GM12878 (cell line): ENCODE measurements around the gene DOCK1.

ENCODE experiments used
- CREB1 ChIP-seq: IDR thresholded peaks from 2 replicates; pipeline ENCODE4 v1.6.1; 2012; ENCODE audit warnings: low read depth, mild to moderate bottlenecking, inconsistent platforms
- CTCF ChIP-seq, 3 experiments: IDR thresholded peaks in 2 of 3; conservative IDR thresholded peaks in 1 of 3; 2 replicates each; pipeline ENCODE4 v1.5.1; 2011; ENCODE audit warnings: low read depth in 3 of 3, low read length in 3 of 3, mild to moderate bottlenecking in 3 of 3, control low read depth in 2 of 3, moderate library complexity in 2 of 3, inconsistent platforms in 1 of 3, mixed read lengths in 1 of 3; ENCODE audit not compliant: control insufficient read depth in 2 of 3, insufficient read depth in 1 of 3; ENCODE audit errors: extremely low read depth in 1 of 3
- EZH2 ChIP-seq: IDR thresholded peaks from 2 replicates; pipeline ENCODE4 v1.6.1; 2012; ENCODE audit warnings: low read depth, mild to moderate bottlenecking, control low read depth, inconsistent platforms, low read length, borderline replicate concordance; ENCODE audit not compliant: control insufficient read depth
- JUND ChIP-seq: IDR thresholded peaks from 2 replicates; pipeline ENCODE4 v1.6.1; 2012; ENCODE audit warnings: low read depth, mild to moderate bottlenecking, low read length, improper control_type of control experiment, moderate library complexity
- POLR2A ChIP-seq: IDR thresholded peaks from 2 replicates; pipeline ENCODE4 v1.6.1; 2011; ENCODE audit warnings: low read depth, mild to moderate bottlenecking, low read length
- POLR2AphosphoS5 ChIP-seq: IDR thresholded peaks from 2 replicates; pipeline ENCODE4 v1.6.1; 2011; ENCODE audit warnings: mild to moderate bottlenecking, low read length, inconsistent platforms
- SMAD1 ChIP-seq: fragments of 450-650 bp; IDR thresholded peaks from 2 replicates; pipeline ENCODE4 v1.6.1; 2018; ENCODE audit warnings: mild to moderate bottlenecking, low read depth; ENCODE audit not compliant: partially characterized antibody
- SPI1 ChIP-seq: IDR thresholded peaks from 2 replicates; pipeline ENCODE4 v1.6.1; 2011; ENCODE audit warnings: low read depth, mild to moderate bottlenecking, low read length, moderate library complexity, borderline replicate concordance; ENCODE audit not compliant: insufficient read depth
- STAT3 ChIP-seq: IDR thresholded peaks from 2 replicates; pipeline ENCODE4 v1.6.1; 2011; ENCODE audit warnings: low read depth, low read length, improper control_type of control experiment
- TARDBP ChIP-seq: IDR thresholded peaks from 2 replicates; pipeline ENCODE4 v1.6.1; 2016; ENCODE audit warnings: borderline replicate concordance
- TCF3 ChIP-seq: IDR thresholded peaks from 2 replicates; pipeline ENCODE4 v1.6.1; 2012; ENCODE audit warnings: low read depth, mild to moderate bottlenecking, low read length, borderline replicate concordance; ENCODE audit not compliant: insufficient read depth
- ZNF207 ChIP-seq: fragments of 450-650 bp; IDR thresholded peaks from 2 replicates; pipeline ENCODE4 v1.6.1; 2014; ENCODE audit warnings: antibody characterized with exemption, mild to moderate bottlenecking, borderline replicate concordance
- ZNF274 ChIP-seq: IDR thresholded peaks from one replicate; pipeline ENCODE4 v1.8.0; 2011; ENCODE audit not compliant: insufficient read length, insufficient read depth

- TF ChIP-seq CTCF (IDR thresholded peaks at IDR 0.05 in 2 of 3, conservative IDR thresholded peaks at IDR 0.05 in 1 of 3; ENCODE audit: control insufficient read depth in 2 of 3, extremely low read depth in 1 of 3, insufficient read depth in 1 of 3, low read depth in 3 of 3, low read length in 3 of 3) (no peak), STAT3 (no peak), ZNF207 (no peak), SMAD1 (no peak), TCF3 (no peak), CREB1 (no peak), EZH2 (no peak), SPI1 (no peak), TARDBP (no peak), ZNF274 (no peak), JUND (no peak), POLR2A (no peak), POLR2AphosphoS5 (no peak)
These were observed 352.2 kb downstream of the DOCK1 start for GRCh38 chr10:127257395-127257794.
